Calu3 (cell line): ENCODE measurements around the gene BAAT. TPM values are rescaled to one million over a fixed set of nuclear protein-coding genes. Genes with fewer than 3 reads are reported as not detected.

Experiments
- BruUV-seq: library from RNA; stranded (reverse); fragments of 400-500 nt; replicated peaks from 2 replicates; lab custom pipeline; 2021; lab: Mats Ljungman, UMichigan
- CTCF ChIA-PET: fragments of 300-600 bp; sonication (Branson Sonifier 250); formaldehyde crosslinking; loops from one replicate; lab custom pipeline; 2022; ENCODE audit warnings: antibody characterized with exemption; lab: Charles Lee
- DNase-seq: peaks from one replicate; pipeline ENCODE4 v3.0.0; 2022
- H3K27ac Mint-ChIP-seq: one replicate; pipeline ENCODE4 v1.8.0; 2022; ENCODE audit warnings: mixed read lengths; ENCODE audit not compliant: unreplicated experiment
- H3K27me3 Mint-ChIP-seq: one replicate; pipeline ENCODE4 v1.8.0; 2022; ENCODE audit warnings: mixed read lengths; ENCODE audit not compliant: unreplicated experiment
- H3K36me3 Mint-ChIP-seq: one replicate; pipeline ENCODE4 v1.8.0; 2022; ENCODE audit warnings: mild to moderate bottlenecking, moderate library complexity, mixed read lengths; ENCODE audit not compliant: insufficient read depth, unreplicated experiment
- H3K4me1 Mint-ChIP-seq: one replicate; pipeline ENCODE4 v1.8.0; 2022; ENCODE audit warnings: mild to moderate bottlenecking, low read depth, mixed read lengths; ENCODE audit not compliant: unreplicated experiment
- H3K4me3 Mint-ChIP-seq: one replicate; pipeline ENCODE4 v1.8.0; 2022; ENCODE audit warnings: mild to moderate bottlenecking, low read depth, moderate library complexity, mixed read lengths; ENCODE audit not compliant: unreplicated experiment
- H3K9me3 Mint-ChIP-seq: one replicate; pipeline ENCODE4 v1.8.0; 2022; ENCODE audit warnings: low read depth, mixed read lengths; ENCODE audit not compliant: unreplicated experiment
- CTCF ChIP-seq: fragments of 200-600 bp; IDR thresholded peaks from one replicate; pipeline ENCODE4 v1.8.0; 2022; ENCODE audit warnings: antibody characterized with exemption; ENCODE audit not compliant: unreplicated experiment
- intact Hi-C: fragments of 100-400 bp; cut with micrococcal nuclease; formaldehyde crosslinking; loops from one replicate; pipeline ENCODE4 v1.10.0; 2022; ENCODE audit not compliant: unreplicated experiment
- total RNA-seq: library from RNA; stranded (reverse); gene quantifications from 2 replicates; pipeline ENCODE4 v1.2.3, GENCODE V29; 2022

Gene BAAT
- total RNA-seq, 1 experiment from 2014 or later, result 10.2 TPM

GRCh38 chr9:101354765-101355708 lies 29.8 kb downstream of the BAAT start:
- BruUV-seq, result no TSS peak
- no peaks in the 10 kb centered on the region for H3K9me3 Mint-ChIP-seq
- peak overlapping the region; percentile 48 for H3K27ac Mint-ChIP-seq
- H3K4me1 Mint-ChIP-seq, result peaks cover 33% of the 10 kb centered on the region
- no peak for DNase-seq
- intact Hi-C loops, result loop anchor here (1.0 to 5.0 kb wide), 2 partner anchors 29 to 32 kb away; partner anchors contain the start of gene BAAT
- H3K27me3 Mint-ChIP-seq, result no peaks in the 10 kb centered on the region
- CTCF ChIA-PET, result interaction anchor here (0.9 to 1.4 kb wide), 2 partner anchors 29 to 30 kb away, joined by 3 to 4 read pairs; no protein-coding TSS in a partner anchor
- H3K36me3 Mint-ChIP-seq, result no peaks in the 10 kb centered on the region
- H3K4me3 Mint-ChIP-seq, result peak overlapping the region; percentile 5
- no peak for TF ChIP-seq CTCF

- Mint-ChIP-seq H3K27ac (peak overlapping the region; percentile 33), H3K9me3 (no peaks in the 10 kb centered on the region), H3K4me3 (peak overlapping the region; percentile 5), H3K27me3 (no peaks in the 10 kb centered on the region), H3K4me1 (peaks cover 33% of the 10 kb centered on the region), H3K36me3 (no peaks in the 10 kb centered on the region)
- CTCF ChIA-PET, result interaction anchor here (0.9 kb wide), 1 partner anchor 30 kb away, joined by 4 read pairs; no protein-coding TSS in a partner anchor
- peak; percentile 32 for DNase-seq
- intact Hi-C loops, result loop anchor here (5.0 kb wide), 1 partner anchor 33 kb away; the partner anchor contains the start of gene BAAT
- BruUV-seq, result no TSS peak
- TF ChIP-seq CTCF, result no peak
These were observed 30.6 kb downstream of the BAAT start for GRCh38 chr9:101354143-101354764.

GRCh38 chr9:101353683-101354082 lies 31.1 kb downstream of the BAAT start:
- no peaks in the 10 kb centered on the region for H3K27me3 Mint-ChIP-seq
- H3K4me1 Mint-ChIP-seq, result peaks cover 33% of the 10 kb centered on the region
- no peak overlapping the region for H3K4me3 Mint-ChIP-seq
- no peak for DNase-seq
- BruUV-seq, result no TSS peak
- intact Hi-C loops, result loop anchor here (5.0 kb wide), 1 partner anchor 34 kb away; the partner anchor contains the start of gene BAAT
- no peaks in the 10 kb centered on the region for H3K36me3 Mint-ChIP-seq
- TF ChIP-seq CTCF, result no peak
- H3K27ac Mint-ChIP-seq, result no peak overlapping the region
- CTCF ChIA-PET, result no interaction called here
- H3K9me3 Mint-ChIP-seq, result peaks cover 4% of the 10 kb centered on the region

GRCh38 chr9:101352892-101353463 lies 31.8 kb downstream of the BAAT start:
- Mint-ChIP-seq H3K9me3 (peaks cover 4% of the 10 kb centered on the region), H3K36me3 (no peaks in the 10 kb centered on the region), H3K27ac (no peak overlapping the region), H3K27me3 (no peaks in the 10 kb centered on the region), H3K4me3 (no peak overlapping the region), H3K4me1 (peaks cover 33% of the 10 kb centered on the region)
- DNase-seq, result no peak
- CTCF ChIA-PET, result no interaction called here
- intact Hi-C loops, result loop anchor here (5.0 kb wide), 1 partner anchor 34 kb away; the partner anchor contains the start of gene BAAT
- no peak for TF ChIP-seq CTCF
- BruUV-seq, result no TSS peak
